IPS-18a (cell line): ENCODE data around the gene DENND4C.
A peak's percentile ranks its signal among the peaks of the same experiment; 100 is the strongest.
"Not testable (repeated sequence)": the region's sequence is repeated elsewhere in the genome, so short reads cannot be mapped to it uniquely, and the experiment has no call there.

Experiments
- H3K27ac ChIP-seq: one replicate; pipeline ENCODE4 v1.5.1; 2013; ENCODE audit warnings: low read length
- H3K27me3 ChIP-seq: one replicate; pipeline ENCODE4 v1.6.1; 2013; ENCODE audit warnings: mild to moderate bottlenecking, low read length; ENCODE audit not compliant: control insufficient read depth, insufficient read depth
- H3K36me3 ChIP-seq: one replicate; pipeline ENCODE4 v1.6.1; 2013; ENCODE audit warnings: low read depth, low read length; ENCODE audit not compliant: control insufficient read depth
- H3K4me1 ChIP-seq: one replicate; pipeline ENCODE4 v1.6.1; 2013; ENCODE audit warnings: low read depth, low read length; ENCODE audit not compliant: control insufficient read depth
- H3K4me3 ChIP-seq: one replicate; pipeline ENCODE4 v1.5.1; 2013; ENCODE audit warnings: low read length
- H3K9ac ChIP-seq: one replicate; pipeline ENCODE4 v1.6.1; 2013; ENCODE audit warnings: mild to moderate bottlenecking, low read length, moderate library complexity
- H3K9me3 ChIP-seq: one replicate; pipeline ENCODE4 v1.6.1; 2013; ENCODE audit warnings: low read depth, low read length; ENCODE audit not compliant: control insufficient read depth

Gene DENND4C

DNA sequence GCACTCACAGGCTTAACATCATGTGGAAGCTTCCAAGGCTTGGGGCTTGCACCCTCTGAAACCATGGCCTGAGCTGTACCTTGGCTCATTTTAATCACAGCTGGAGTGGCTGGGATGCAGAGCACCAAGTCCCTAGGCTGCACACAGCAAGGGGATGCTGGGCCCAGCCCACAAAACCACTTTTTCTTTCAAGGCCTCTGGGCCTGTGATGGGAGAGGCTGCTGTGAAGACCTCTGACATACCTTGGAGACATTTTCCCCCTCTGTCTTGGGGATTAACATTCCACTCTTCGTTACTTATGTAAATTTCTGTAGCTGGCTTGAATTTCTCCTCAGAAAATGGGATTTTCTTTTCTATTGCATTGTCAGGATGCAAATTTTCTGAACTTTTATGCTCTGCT is 20.7 kb downstream of the DENND4C start:
- not testable (repeated sequence) for H3K27ac ChIP-seq, H3K4me1 ChIP-seq, H3K9me3 ChIP-seq, H3K36me3 ChIP-seq, H3K27me3 ChIP-seq, H3K9ac ChIP-seq, H3K4me3 ChIP-seq

- H3K27me3 ChIP-seq, H3K9ac ChIP-seq: not testable (repeated sequence)
These were observed 21.1 kb downstream of the DENND4C start for GRCh38 chr9:19251622-19252021.

GRCh38 chr9:19252174-19252884 is 21.8 kb downstream of the DENND4C start:
- Histone ChIP-seq H3K4me3 (peak overlapping the region; percentile 33), H3K27me3 (no peaks in the 10 kb centered on the region), H3K36me3 (no peaks in the 10 kb centered on the region), H3K9me3 (no peaks in the 10 kb centered on the region), H3K9ac (no peak overlapping the region), H3K27ac (no peak overlapping the region), H3K4me1 (peaks cover 5% of the 10 kb centered on the region)

More at GRCh38 chr9:19251622-19252021, 21.1 kb downstream of the DENND4C start:
- Histone ChIP-seq H3K27ac (peak overlapping the region; percentile 43), H3K4me3 (peak overlapping the region; percentile 33)
- H3K36me3 ChIP-seq, H3K9me3 ChIP-seq, H3K4me1 ChIP-seq: not testable (repeated sequence)

DNA sequence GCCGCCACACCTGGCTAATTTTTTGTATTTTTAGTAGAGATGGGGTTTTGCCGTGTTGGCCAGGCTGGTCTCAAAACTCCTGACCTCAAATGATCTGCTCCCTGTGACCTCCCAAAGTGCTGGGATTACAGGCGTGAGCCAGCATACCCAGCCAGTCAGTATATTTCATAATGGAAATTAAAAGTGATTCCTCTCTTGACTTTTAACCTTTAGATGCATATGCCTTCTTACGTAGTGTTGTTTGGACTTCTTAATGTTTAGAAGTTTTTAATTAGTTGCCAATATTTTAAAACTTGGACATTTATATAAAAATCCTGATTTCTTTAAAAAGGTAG is 22.4 kb downstream of the DENND4C start:
- H3K36me3 ChIP-seq, result no peaks in the 10 kb centered on the region
- no peak overlapping the region for H3K4me3 ChIP-seq
- peaks cover 5% of the 10 kb centered on the region for H3K4me1 ChIP-seq
- H3K27me3 ChIP-seq, result no peaks in the 10 kb centered on the region
- H3K9me3 ChIP-seq, result no peaks in the 10 kb centered on the region
- H3K9ac ChIP-seq, result no peak overlapping the region
- H3K27ac ChIP-seq, result no peak overlapping the region

DNA sequence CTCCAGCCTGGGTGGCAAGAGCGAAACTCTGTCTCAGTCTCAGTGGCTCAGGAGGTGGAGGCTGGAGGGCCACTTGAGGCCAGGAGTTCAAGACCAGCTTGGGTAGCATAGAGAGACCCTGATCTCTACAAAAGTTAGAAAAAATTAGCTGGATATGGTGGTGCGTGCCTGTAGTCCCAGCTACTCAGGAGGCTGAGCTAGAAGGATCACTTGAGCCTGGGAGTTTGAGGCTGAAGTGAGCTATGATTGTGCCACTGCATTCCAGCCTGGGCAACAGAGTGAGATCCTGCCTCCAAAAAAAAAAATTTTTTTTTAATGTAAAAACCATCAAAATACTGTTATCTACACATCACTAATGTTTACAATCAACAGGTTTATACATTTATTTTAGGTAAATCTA is 24.6 kb downstream of the DENND4C start:
- H3K27me3 ChIP-seq, result no peaks in the 10 kb centered on the region
- H3K4me1 ChIP-seq, result peaks cover 5% of the 10 kb centered on the region
- H3K36me3 ChIP-seq, result no peaks in the 10 kb centered on the region
- H3K9me3 ChIP-seq, result no peaks in the 10 kb centered on the region
- H3K4me3 ChIP-seq, result no peak overlapping the region
- H3K9ac ChIP-seq, result no peak overlapping the region
- no peak overlapping the region for H3K27ac ChIP-seq

- no peak overlapping the region for H3K27ac ChIP-seq
- H3K4me1 ChIP-seq, result peaks cover 2% of the 10 kb centered on the region
- no peaks in the 10 kb centered on the region for H3K9me3 ChIP-seq
- H3K4me3 ChIP-seq, result no peak overlapping the region
- no peaks in the 10 kb centered on the region for H3K36me3 ChIP-seq
- H3K9ac ChIP-seq, result no peak overlapping the region
- no peaks in the 10 kb centered on the region for H3K27me3 ChIP-seq
These were observed 25.3 kb downstream of the DENND4C start for GRCh38 chr9:19255821-19256220.

DNA sequence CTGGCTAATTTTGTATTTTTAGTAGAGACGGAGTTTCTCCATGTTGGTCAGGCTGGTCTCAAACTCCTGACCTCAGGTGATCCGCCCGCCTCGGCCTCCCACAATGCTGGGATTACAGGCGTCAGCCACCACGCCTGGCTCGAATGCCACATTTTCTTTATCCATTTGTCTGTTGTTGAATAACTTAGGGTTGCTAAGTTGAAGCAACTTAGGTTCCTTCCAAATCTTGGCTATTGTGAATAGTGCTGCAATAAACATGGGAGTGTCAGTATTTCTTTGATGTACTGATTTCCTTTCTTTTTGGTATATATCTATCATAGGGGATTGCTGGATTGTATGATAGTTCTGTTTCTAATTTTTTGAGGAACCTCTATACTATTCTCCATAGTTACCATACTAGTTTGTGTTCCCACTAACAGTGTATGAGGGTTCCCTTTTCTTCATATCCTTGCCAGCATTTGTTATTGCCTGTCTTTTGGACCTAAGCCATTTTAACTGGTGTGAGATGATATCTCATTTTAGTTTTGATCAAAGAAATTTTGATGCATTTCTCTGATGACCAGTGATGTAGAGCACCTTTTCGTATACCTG is 29.3 kb downstream of the DENND4C start:
- H3K4me3 ChIP-seq, H3K9ac ChIP-seq, H3K27ac ChIP-seq, H3K36me3 ChIP-seq, H3K9me3 ChIP-seq, H3K4me1 ChIP-seq, H3K27me3 ChIP-seq: not testable (repeated sequence)

- H3K4me1 ChIP-seq, H3K27ac ChIP-seq, H3K4me3 ChIP-seq, H3K36me3 ChIP-seq, H3K9me3 ChIP-seq, H3K27me3 ChIP-seq, H3K9ac ChIP-seq: not testable (repeated sequence)
These were observed 35.1 kb downstream of the DENND4C start for GRCh38 chr9:19265602-19266001.

DNA sequence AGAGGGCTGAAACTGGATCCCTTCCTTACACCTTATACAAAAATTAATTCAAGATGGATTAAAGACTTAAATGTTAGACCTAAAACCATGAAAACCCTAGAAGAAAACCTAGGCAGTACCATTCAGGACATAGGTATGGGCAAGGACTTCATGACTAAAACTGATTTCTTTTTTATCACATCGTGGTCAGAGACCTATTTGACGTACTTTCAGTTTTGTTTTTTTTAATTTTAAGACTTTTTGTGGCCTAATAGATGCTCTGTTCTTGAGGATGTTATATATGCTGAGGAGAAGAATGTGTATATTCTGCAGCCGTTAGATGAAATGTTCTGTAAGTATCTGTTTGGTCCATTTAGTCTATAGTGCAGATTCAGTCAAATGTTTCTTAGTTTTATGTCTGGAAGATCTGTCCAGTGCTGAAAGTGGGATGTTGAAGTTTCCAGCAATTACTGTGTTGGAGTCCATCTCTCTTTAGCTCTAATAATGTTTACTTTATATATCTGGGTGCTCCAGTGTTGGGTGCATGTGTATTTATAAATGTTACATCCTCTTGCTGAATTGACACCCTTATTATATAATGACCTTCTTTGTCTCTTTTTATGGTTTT is 36.4 kb downstream of the DENND4C start:
- H3K27ac ChIP-seq, H3K9ac ChIP-seq, H3K27me3 ChIP-seq, H3K4me1 ChIP-seq, H3K36me3 ChIP-seq, H3K9me3 ChIP-seq, H3K4me3 ChIP-seq: not testable (repeated sequence)

GRCh38 chr9:19269582-19269981 is 39.1 kb downstream of the DENND4C start:
- no peaks in the 10 kb centered on the region for H3K27me3 ChIP-seq
- H3K4me3 ChIP-seq, result no peak overlapping the region
- no peaks in the 10 kb centered on the region for H3K4me1 ChIP-seq
- H3K27ac ChIP-seq, result no peak overlapping the region
- H3K9ac ChIP-seq, result no peak overlapping the region
- H3K36me3 ChIP-seq, result no peaks in the 10 kb centered on the region
- peaks cover 2% of the 10 kb centered on the region for H3K9me3 ChIP-seq

GRCh38 chr9:19270421-19270949 is 40.0 kb downstream of the DENND4C start:
- Histone ChIP-seq H3K36me3 (no peaks in the 10 kb centered on the region), H3K4me3 (no peak overlapping the region), H3K9me3 (peaks cover 2% of the 10 kb centered on the region), H3K4me1 (no peaks in the 10 kb centered on the region), H3K9ac (no peak overlapping the region), H3K27ac (no peak overlapping the region), H3K27me3 (no peaks in the 10 kb centered on the region)

DNA sequence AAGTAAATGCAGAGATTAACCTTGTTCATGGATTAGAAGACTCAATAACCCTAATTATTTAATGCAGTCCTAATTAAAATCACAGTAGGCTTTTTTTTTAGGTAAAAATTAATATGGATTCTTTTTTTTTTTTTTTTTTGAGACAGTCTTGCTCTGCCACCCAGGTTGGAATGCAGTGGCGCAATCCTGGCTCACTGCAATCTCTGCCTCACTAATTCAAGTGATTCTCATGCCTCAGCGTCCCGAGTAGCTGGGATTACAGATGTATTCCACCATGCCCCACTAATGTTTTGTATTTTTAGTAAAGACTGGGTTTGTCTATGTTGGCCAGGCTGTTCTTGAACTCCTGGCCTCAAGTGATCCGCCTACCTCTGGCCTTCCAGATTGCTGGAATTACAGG is 40.6 kb downstream of the DENND4C start:
- H3K4me1 ChIP-seq, result no peaks in the 10 kb centered on the region

More for the DNA sequence above, 40.6 kb downstream of the DENND4C start:
- Histone ChIP-seq H3K9ac (no peak overlapping the region), H3K36me3 (peaks cover under 1% of the 10 kb centered on the region), H3K27ac (no peak overlapping the region), H3K9me3 (peaks cover 2% of the 10 kb centered on the region), H3K27me3 (no peaks in the 10 kb centered on the region), H3K4me3 (no peak overlapping the region)
